ENCODE data around the gene RNASET2.

Gene RNASET2

GRCh38 chr6:166879594-166879993 is 76.8 kb downstream of the RNASET2 start:
- no peak for TF ChIP-seq CTCF (IDR thresholded peaks at IDR 0.05; ENCODE audit: control insufficient read depth, extremely low read depth, insufficient read depth)
- no peak overlapping the region for H3K4me3 ChIP-seq (ENCODE audit: low read depth, low read length)
- no peak for DNase-seq (ENCODE audit: low read depth)

Data from LNCaP clone FGC (cell line).